ENCODE measurements around the gene PER1.

PER1 gene

DNA sequence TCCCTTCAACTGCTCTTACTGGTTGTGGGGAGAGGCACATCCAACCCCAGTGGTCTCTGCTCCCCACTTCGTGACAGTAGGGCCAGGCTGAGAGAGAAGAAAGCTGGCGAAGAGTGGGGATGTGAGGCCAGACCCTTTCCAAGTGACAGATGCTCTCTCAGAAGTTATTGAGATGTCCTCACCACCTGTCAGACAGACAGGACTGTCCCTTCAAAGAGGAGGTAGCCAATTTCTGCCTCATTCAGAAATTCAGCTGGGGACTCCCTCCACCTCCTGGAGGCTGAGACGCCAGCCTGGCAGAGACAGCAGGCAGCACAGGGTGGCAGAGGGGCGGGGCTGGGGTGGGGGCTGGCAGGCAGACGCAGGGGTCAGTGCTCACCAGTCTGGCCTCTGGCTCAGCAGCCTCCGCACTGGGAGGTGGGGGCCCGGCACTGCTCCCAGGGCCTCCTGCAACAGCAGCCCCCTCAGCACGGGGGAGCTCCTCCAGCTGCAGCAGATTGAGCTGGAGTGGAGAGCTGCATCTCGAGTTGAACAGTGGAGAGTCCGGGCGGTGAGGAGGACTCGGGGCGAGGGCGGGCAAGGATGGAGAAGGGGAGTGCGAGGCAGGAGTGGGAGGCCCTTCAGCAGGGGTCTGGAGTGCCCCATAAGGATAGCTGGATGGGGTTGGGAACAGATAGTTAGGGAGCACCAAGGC is 9.2 kb downstream of the PER1 start:
- TF ChIP-seq EZH2phosphoT487 (conservative IDR thresholded peaks at IDR 0.05; ENCODE audit: low read length), result no peak
- no peak for TF ChIP-seq CTCF (IDR thresholded peaks at IDR 0.05; ENCODE audit: insufficient read depth, low read length, poor library complexity, severe bottlenecking)
- Histone ChIP-seq H3K4me3 (ENCODE audit: insufficient read depth, low read length, poor library complexity, severe bottlenecking) (no peak overlapping the region), H3F3A (ENCODE audit: insufficient read depth) (peaks cover 4% of the 10 kb centered on the region; the same call in 1 of the 2 replicates), H3K27ac (ENCODE audit: low read depth, low read length) (no peak overlapping the region), H2AFZ (ENCODE audit: low read depth, low read length, severe bottlenecking) (no peak overlapping the region), H3K4me2 (ENCODE audit: low read depth, low read length, poor library complexity, severe bottlenecking) (no peak overlapping the region), H3K36me3 (ENCODE audit: low read length) (no peaks in the 10 kb centered on the region), H3K79me2 (ENCODE audit: insufficient read depth, low read length) (no peaks in the 10 kb centered on the region), H3K9me3 (ENCODE audit: insufficient read depth, low read length) (no peaks in the 10 kb centered on the region), H3K9ac (ENCODE audit: low read length) (no peak overlapping the region), H3K9me2 (replicated peaks; ENCODE audit: insufficient read depth, low read length) (no peaks in the 10 kb centered on the region), H3K27me3 (ENCODE audit: low read length) (no peaks in the 10 kb centered on the region), H4K20me1 (ENCODE audit: low read depth, low read length) (no peaks in the 10 kb centered on the region)

GRCh38 chr17:8142158-8142886 is 9.9 kb downstream of the PER1 start:
- Histone ChIP-seq H3K36me3 (ENCODE audit: low read length) (no peaks in the 10 kb centered on the region), H4K20me1 (ENCODE audit: low read depth, low read length) (no peaks in the 10 kb centered on the region), H3K4me3 (ENCODE audit: insufficient read depth, low read length, poor library complexity, severe bottlenecking) (no peak overlapping the region)

GRCh38 chr17:8141741-8142140 is 10.5 kb downstream of the PER1 start:
- Histone ChIP-seq H3K9me3 (ENCODE audit: insufficient read depth, low read length) (no peaks in the 10 kb centered on the region), H4K20me1 (ENCODE audit: low read depth, low read length) (no peaks in the 10 kb centered on the region), H3K9me2 (replicated peaks; ENCODE audit: insufficient read depth, low read length) (no peaks in the 10 kb centered on the region), H3K4me3 (ENCODE audit: insufficient read depth, low read length, poor library complexity, severe bottlenecking) (no peak overlapping the region), H2AFZ (ENCODE audit: low read depth, low read length, severe bottlenecking) (no peak overlapping the region), H3K36me3 (ENCODE audit: low read length) (no peaks in the 10 kb centered on the region), H3K4me2 (ENCODE audit: low read depth, low read length, poor library complexity, severe bottlenecking) (no peak overlapping the region), H3K79me2 (ENCODE audit: insufficient read depth, low read length) (no peaks in the 10 kb centered on the region), H3F3A (ENCODE audit: insufficient read depth) (peaks cover 4% of the 10 kb centered on the region; the same call in 1 of the 2 replicates), H3K27me3 (ENCODE audit: low read length) (no peaks in the 10 kb centered on the region), H3K27ac (ENCODE audit: low read depth, low read length) (no peak overlapping the region), H3K9ac (ENCODE audit: low read length) (no peak overlapping the region)
- no peak for TF ChIP-seq CTCF (IDR thresholded peaks at IDR 0.05; ENCODE audit: insufficient read depth, low read length, poor library complexity, severe bottlenecking)
- TF ChIP-seq EZH2phosphoT487 (conservative IDR thresholded peaks at IDR 0.05; ENCODE audit: low read length), result no peak

More at GRCh38 chr17:8142158-8142886, 9.9 kb downstream of the PER1 start:
- no peak overlapping the region for H2AFZ ChIP-seq (ENCODE audit: low read depth, low read length, severe bottlenecking)
- H3K27me3 ChIP-seq (ENCODE audit: low read length), result no peaks in the 10 kb centered on the region
- TF ChIP-seq EZH2phosphoT487 (conservative IDR thresholded peaks at IDR 0.05; ENCODE audit: low read length), result no peak
- no peak for TF ChIP-seq CTCF (IDR thresholded peaks at IDR 0.05; ENCODE audit: insufficient read depth, low read length, poor library complexity, severe bottlenecking)
- H3K9me2 ChIP-seq (replicated peaks; ENCODE audit: insufficient read depth, low read length), result no peaks in the 10 kb centered on the region
- no peaks in the 10 kb centered on the region for H3K9me3 ChIP-seq (ENCODE audit: insufficient read depth, low read length)
- H3K4me2 ChIP-seq (ENCODE audit: low read depth, low read length, poor library complexity, severe bottlenecking), result no peak overlapping the region
- H3K9ac ChIP-seq (ENCODE audit: low read length), result no peak overlapping the region
- no peaks in the 10 kb centered on the region for H3K79me2 ChIP-seq (ENCODE audit: insufficient read depth, low read length)
- H3F3A ChIP-seq (ENCODE audit: insufficient read depth), result peaks cover 4% of the 10 kb centered on the region; the same call in 1 of the 2 replicates
- no peak overlapping the region for H3K27ac ChIP-seq (ENCODE audit: low read depth, low read length)
